GM12873 (cell line): ENCODE results near the gene MACROH2A2.

ENCODE experiments used
- CTCF ChIP-seq: IDR thresholded peaks from 2 replicates; pipeline ENCODE4 v1.5.1; 2012; ENCODE audit warnings: low read depth, mild to moderate bottlenecking, moderate library complexity, low read length, control low read depth; ENCODE audit not compliant: insufficient read depth; ENCODE audit errors: missing control alignments

MACROH2A2 gene

GRCh38 chr10:70085975-70086613 is 33.4 kb downstream of the MACROH2A2 start:
- TF ChIP-seq CTCF = no peak

- no peak for TF ChIP-seq CTCF
Measured at GRCh38 chr10:70087616-70088307, 35.1 kb downstream of the MACROH2A2 start.

GRCh38 chr10:70088308-70088698 is 35.7 kb downstream of the MACROH2A2 start:
- TF ChIP-seq CTCF = no peak

- no peak for TF ChIP-seq CTCF
Measured at GRCh38 chr10:70090013-70090412, 37.4 kb downstream of the MACROH2A2 start.

- no peak for TF ChIP-seq CTCF
Measured at GRCh38 chr10:70090951-70091350, 38.3 kb downstream of the MACROH2A2 start.

GRCh38 chr10:70092389-70092718 is 39.7 kb downstream of the MACROH2A2 start:
- no peak for TF ChIP-seq CTCF

GRCh38 chr10:70093335-70093944 is 40.8 kb downstream of the MACROH2A2 start:
- no peak for TF ChIP-seq CTCF
